ENCODE results near the gene SCUBE1. TPM values are rescaled to one million over a fixed set of nuclear protein-coding genes. Genes with fewer than 3 reads are reported as not detected.

Gene SCUBE1
- total and polyA plus RNA-seq, 7 experiments from 2014 or later, result 0.11 to 0.27 (median 0.19) TPM; not detected in 4

DNA sequence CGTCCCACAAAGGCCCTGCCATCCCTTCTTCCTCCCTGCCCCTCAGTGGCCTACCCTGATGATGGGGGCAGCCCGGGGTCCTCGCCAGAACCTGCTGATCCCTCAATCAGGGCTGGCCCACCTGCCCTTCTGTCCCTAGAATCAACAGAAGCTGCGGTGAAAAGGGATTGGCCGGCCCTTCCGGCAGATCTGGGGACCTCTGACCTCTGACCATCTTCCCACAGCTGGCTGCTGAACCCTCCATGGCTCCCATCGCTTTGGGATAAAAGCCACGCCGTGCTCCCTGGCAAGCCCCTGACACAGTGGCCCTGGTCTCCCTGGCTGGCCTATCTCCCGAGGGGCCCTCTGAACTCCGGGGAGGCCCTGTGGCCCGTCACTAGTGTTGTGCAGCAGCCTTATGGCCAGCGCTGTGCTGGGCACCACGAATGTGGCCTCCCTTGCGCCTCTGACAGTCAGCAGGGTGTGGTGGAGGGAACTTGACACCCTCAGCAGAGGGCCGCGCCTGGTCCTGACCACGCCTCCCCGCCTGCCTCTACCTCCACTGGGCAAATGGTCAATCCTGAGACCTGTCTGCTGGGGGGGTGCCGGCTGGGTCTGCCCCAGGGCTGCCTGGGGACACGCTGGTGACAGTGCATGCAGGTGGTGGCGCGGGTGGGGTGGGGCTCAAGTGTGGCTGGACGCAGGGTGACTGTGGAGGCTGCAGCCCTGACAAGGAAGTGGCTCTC lies 98.2 kb downstream of the SCUBE1 start:
- POLR2A ChIA-PET, result no interaction called here
- no peaks in the 10 kb centered on the region for H3K27me3 ChIP-seq (ENCODE audit: control insufficient read depth in 2 of 2, insufficient read depth in 2 of 2, low read length in 2 of 2)
- H3K27me3 Mint-ChIP-seq, result no peaks in the 10 kb centered on the region
- H3K4me1 ChIP-seq (ENCODE audit: control insufficient read depth in 2 of 2, insufficient read depth in 2 of 2, low read length in 2 of 2), result no peaks in the 10 kb centered on the region
- H3K36me3 Mint-ChIP-seq, result no peaks in the 10 kb centered on the region
- no peaks in the 10 kb centered on the region for H3K4me1 Mint-ChIP-seq
- DNase-seq, result no peak
- no peak overlapping the region for H3K4me3 Mint-ChIP-seq
- no peak for ATAC-seq
- no peaks in the 10 kb centered on the region for H3K9me3 ChIP-seq (ENCODE audit: control insufficient read depth in 2 of 3, low read length in 3 of 3)
- no peak overlapping the region for H3K4me3 ChIP-seq (ENCODE audit: low read length)
- H3K9me3 Mint-ChIP-seq, result no peaks in the 10 kb centered on the region
- no peaks in the 10 kb centered on the region for H3K36me3 ChIP-seq (ENCODE audit: control insufficient read depth in 2 of 3, insufficient read depth in 3 of 3, low read length in 3 of 3)
- intact Hi-C loops (cut with micrococcal nuclease), result no loop called here
- H3K27ac ChIP-seq (ENCODE audit: low read depth, low read length), result no peak overlapping the region
- CTCF ChIA-PET, result no interaction called here
- H3K27ac Mint-ChIP-seq, result no peak overlapping the region

DNA sequence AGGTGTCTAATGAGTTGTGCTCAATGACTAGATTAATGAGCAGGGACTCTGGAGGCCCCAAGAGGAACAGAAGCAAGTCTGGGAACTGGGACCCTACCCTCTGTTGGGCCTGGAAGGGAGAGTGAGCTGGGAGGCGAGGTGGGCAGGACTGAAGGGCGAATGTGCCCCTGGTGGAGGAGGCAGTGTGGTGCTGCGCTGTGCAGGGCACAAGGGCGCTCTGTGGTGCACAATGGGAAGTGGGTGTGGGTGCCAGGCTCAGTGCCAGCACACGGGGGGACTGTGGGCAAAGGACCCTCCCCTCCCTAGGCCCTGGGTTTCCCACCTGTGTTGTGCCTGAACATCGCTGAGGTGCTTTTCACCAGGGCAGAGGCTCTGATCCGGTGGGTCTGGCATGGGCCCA lies 98.8 kb downstream of the SCUBE1 start:
- no peak overlapping the region for H3K4me3 ChIP-seq (ENCODE audit: low read length)
- Mint-ChIP-seq H3K9me3 (no peaks in the 10 kb centered on the region), H3K27me3 (peaks cover 0 to 3% (median 0%) of the 10 kb centered on the region in 5 donors), H3K36me3 (no peaks in the 10 kb centered on the region), H3K4me1 (no peaks in the 10 kb centered on the region), H3K4me3 (no peak overlapping the region), H3K27ac (no peak overlapping the region)
- DNase-seq, result no peak
- H3K36me3 ChIP-seq (ENCODE audit: control insufficient read depth in 2 of 3, insufficient read depth in 3 of 3, low read length in 3 of 3), result no peaks in the 10 kb centered on the region
- no peaks in the 10 kb centered on the region for H3K9me3 ChIP-seq (ENCODE audit: control insufficient read depth in 2 of 3, low read length in 3 of 3)
- H3K27ac ChIP-seq (ENCODE audit: low read depth, low read length), result no peak overlapping the region
- intact Hi-C loops (cut with micrococcal nuclease), result no loop called here
- no peak for ATAC-seq
- H3K4me1 ChIP-seq (ENCODE audit: control insufficient read depth in 2 of 2, insufficient read depth in 2 of 2, low read length in 2 of 2), result no peaks in the 10 kb centered on the region
- POLR2A ChIA-PET, result no interaction called here
- H3K27me3 ChIP-seq (ENCODE audit: control insufficient read depth in 2 of 2, insufficient read depth in 2 of 2, low read length in 2 of 2), result no peaks in the 10 kb centered on the region
- CTCF ChIA-PET, result no interaction called here

DNA sequence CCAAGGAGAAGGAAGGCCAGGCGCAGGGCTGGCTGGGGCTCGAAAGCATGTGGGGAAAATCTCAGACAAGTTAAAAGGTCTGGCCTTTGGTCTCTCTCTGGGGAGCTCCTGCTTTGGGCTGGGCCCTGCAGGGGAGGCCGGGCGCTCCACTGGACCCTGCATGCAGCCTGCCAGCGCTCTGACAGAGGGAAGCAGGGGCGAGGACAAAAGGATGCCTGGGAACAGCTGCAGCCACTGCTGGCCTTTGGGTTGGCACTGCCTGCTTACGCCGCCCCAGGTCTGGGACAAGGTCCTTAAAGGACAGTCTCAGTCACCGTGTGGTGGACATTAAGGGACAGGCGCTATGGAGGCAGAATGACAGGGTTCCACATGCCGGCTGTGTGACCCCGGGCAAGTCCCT lies 99.8 kb downstream of the SCUBE1 start:
- H3K36me3 ChIP-seq (ENCODE audit: control insufficient read depth in 2 of 3, insufficient read depth in 3 of 3, low read length in 3 of 3), result no peaks in the 10 kb centered on the region
- intact Hi-C loops (cut with micrococcal nuclease), result no loop called here
- Mint-ChIP-seq H3K4me1 (no peaks in the 10 kb centered on the region), H3K27ac (no peak overlapping the region), H3K4me3 (no peak overlapping the region), H3K36me3 (no peaks in the 10 kb centered on the region), H3K27me3 (peaks cover 0 to 4% (median 3%) of the 10 kb centered on the region in 5 donors), H3K9me3 (no peaks in the 10 kb centered on the region)
- no peak overlapping the region for H3K27ac ChIP-seq (ENCODE audit: low read depth, low read length)
- H3K4me3 ChIP-seq (ENCODE audit: low read length), result no peak overlapping the region
- CTCF ChIA-PET, result no interaction called here
- POLR2A ChIA-PET, result no interaction called here
- H3K4me1 ChIP-seq (ENCODE audit: control insufficient read depth in 2 of 2, insufficient read depth in 2 of 2, low read length in 2 of 2), result no peaks in the 10 kb centered on the region
- no peaks in the 10 kb centered on the region for H3K27me3 ChIP-seq (ENCODE audit: control insufficient read depth in 2 of 2, insufficient read depth in 2 of 2, low read length in 2 of 2)
- no peak for DNase-seq
- ATAC-seq, result no peak
- no peaks in the 10 kb centered on the region for H3K9me3 ChIP-seq (ENCODE audit: control insufficient read depth in 2 of 3, low read length in 3 of 3)

DNA sequence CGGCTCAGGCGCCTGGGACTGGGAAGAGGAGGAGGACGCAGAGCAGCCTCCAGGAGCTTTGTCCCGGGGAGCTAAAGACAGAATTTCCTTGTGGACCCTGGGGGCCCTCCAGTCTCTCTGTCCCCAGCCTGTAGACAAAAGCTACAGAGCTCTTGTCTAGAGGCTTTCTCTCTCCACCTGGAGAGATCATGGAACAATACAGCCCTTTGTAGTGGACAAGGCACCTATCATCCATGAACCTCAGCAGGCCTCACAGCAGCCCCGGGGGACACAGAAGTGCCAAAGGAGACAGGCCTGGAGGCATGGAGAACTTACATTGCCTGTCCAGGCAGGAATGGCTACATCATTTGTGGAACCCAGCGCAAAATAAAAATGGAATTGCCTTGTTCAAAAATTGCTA lies 100.5 kb downstream of the SCUBE1 start:
- ChIA-PET CTCF (interaction anchor here (0.6 kb wide), 1 partner anchor 147 kb away, joined by 3 read pairs; no protein-coding TSS in a partner anchor), POLR2A (no interaction called here)
- H3K27me3 ChIP-seq (ENCODE audit: control insufficient read depth in 2 of 2, insufficient read depth in 2 of 2, low read length in 2 of 2), result no peaks in the 10 kb centered on the region
- no peak overlapping the region for H3K27ac ChIP-seq (ENCODE audit: low read depth, low read length)
- H3K9me3 Mint-ChIP-seq, result no peaks in the 10 kb centered on the region
- H3K27me3 Mint-ChIP-seq, result peaks cover 0 to 4% (median 3%) of the 10 kb centered on the region in 5 donors
- H3K4me3 Mint-ChIP-seq, result no peak overlapping the region
- ATAC-seq (no peak), DNase-seq (no peak)
- H3K36me3 ChIP-seq (ENCODE audit: control insufficient read depth in 2 of 3, insufficient read depth in 3 of 3, low read length in 3 of 3), result no peaks in the 10 kb centered on the region
- intact Hi-C loops (cut with micrococcal nuclease), result no loop called here
- H3K27ac Mint-ChIP-seq, result no peak overlapping the region
- no peaks in the 10 kb centered on the region for H3K36me3 Mint-ChIP-seq
- no peaks in the 10 kb centered on the region for H3K4me1 Mint-ChIP-seq
- no peaks in the 10 kb centered on the region for H3K9me3 ChIP-seq (ENCODE audit: control insufficient read depth in 2 of 3, low read length in 3 of 3)
- H3K4me3 ChIP-seq (ENCODE audit: low read length), result no peak overlapping the region
- no peaks in the 10 kb centered on the region for H3K4me1 ChIP-seq (ENCODE audit: control insufficient read depth in 2 of 2, insufficient read depth in 2 of 2, low read length in 2 of 2)

DNA sequence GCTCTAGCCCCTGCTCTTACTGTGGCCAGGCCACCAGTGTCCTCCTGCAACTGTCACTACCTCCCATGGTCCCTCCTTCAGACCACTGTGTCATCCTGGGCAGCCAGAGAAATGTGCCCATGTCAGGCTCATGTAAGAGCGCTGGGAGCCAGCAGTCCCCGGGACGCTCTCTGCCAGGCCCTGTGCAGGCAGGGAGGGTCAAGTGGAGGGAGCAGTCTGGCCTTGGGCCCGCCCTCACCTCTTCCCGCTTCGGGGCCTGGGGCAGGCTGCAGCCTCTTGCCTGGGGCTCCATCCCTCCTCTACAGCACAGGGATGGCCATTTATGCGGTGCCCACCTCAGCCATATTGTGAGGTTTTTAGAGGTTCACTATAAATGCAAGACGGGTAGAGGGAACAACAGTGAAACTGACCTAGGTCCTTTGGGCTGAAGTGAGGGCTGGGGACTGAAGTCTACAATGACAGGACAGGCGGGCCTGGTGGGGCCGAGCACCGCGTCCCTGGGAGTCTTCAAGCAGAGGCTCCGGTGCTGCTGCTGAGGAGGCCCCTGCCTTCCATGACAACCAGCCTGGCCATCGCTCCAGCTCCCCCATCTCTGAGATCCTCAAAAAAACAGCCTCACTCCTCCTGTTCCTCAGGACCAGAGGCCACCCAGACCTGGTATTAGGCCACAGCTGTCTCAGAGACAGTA lies 101.3 kb downstream of the SCUBE1 start:
- Histone ChIP-seq H3K36me3 (ENCODE audit: control insufficient read depth in 2 of 3, insufficient read depth in 3 of 3, low read length in 3 of 3) (no peaks in the 10 kb centered on the region), H3K4me1 (ENCODE audit: control insufficient read depth in 2 of 2, insufficient read depth in 2 of 2, low read length in 2 of 2) (no peaks in the 10 kb centered on the region), H3K27ac (ENCODE audit: low read depth, low read length) (no peak overlapping the region), H3K9me3 (ENCODE audit: control insufficient read depth in 2 of 3, low read length in 3 of 3) (no peaks in the 10 kb centered on the region), H3K27me3 (ENCODE audit: control insufficient read depth in 2 of 2, insufficient read depth in 2 of 2, low read length in 2 of 2) (no peaks in the 10 kb centered on the region), H3K4me3 (ENCODE audit: low read length) (no peak overlapping the region)
- Mint-ChIP-seq H3K4me3 (no peak overlapping the region), H3K27ac (no peak overlapping the region), H3K4me1 (no peaks in the 10 kb centered on the region), H3K27me3 (peaks cover 0 to 4% (median 3%) of the 10 kb centered on the region in 5 donors), H3K36me3 (no peaks in the 10 kb centered on the region), H3K9me3 (no peaks in the 10 kb centered on the region)
- CTCF ChIA-PET, result no interaction called here
- DNase-seq, result no peak
- POLR2A ChIA-PET, result no interaction called here
- intact Hi-C loops (cut with micrococcal nuclease), result no loop called here
- no peak for ATAC-seq

DNA sequence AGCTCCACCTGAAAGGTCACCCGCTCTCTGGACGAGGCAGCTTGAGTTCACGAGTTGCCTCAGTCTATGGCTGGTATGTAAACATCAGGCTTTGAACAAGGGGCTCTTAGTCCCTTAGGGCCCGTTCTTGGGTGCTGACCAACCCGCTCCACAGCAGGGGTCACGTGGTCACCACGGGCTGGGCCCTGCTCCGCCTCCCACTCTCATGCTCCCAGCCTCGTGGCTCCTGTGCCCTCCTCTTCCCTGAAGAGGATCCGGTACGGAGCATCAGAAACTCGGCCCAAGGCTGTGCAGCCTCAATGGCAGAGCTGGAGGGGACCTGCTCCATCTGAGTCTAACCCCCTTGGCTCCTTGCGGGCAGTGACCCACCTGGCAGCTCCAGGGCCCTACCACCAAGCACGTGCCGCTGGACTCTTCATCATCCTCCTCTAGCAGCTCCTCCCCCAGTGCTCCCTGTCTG lies 102.0 kb downstream of the SCUBE1 start:
- ATAC-seq, result no peak
- Mint-ChIP-seq H3K4me1 (no peaks in the 10 kb centered on the region), H3K27ac (no peak overlapping the region), H3K9me3 (no peaks in the 10 kb centered on the region), H3K27me3 (peaks cover 0 to 4% (median 3%) of the 10 kb centered on the region in 5 donors), H3K36me3 (no peaks in the 10 kb centered on the region), H3K4me3 (no peak overlapping the region)
- H3K27ac ChIP-seq (ENCODE audit: low read depth, low read length), result no peak overlapping the region
- ChIA-PET CTCF (no interaction called here), POLR2A (no interaction called here)
- H3K36me3 ChIP-seq (ENCODE audit: control insufficient read depth in 2 of 3, insufficient read depth in 3 of 3, low read length in 3 of 3), result no peaks in the 10 kb centered on the region
- no peaks in the 10 kb centered on the region for H3K9me3 ChIP-seq (ENCODE audit: control insufficient read depth in 2 of 3, low read length in 3 of 3)
- no peaks in the 10 kb centered on the region for H3K4me1 ChIP-seq (ENCODE audit: control insufficient read depth in 2 of 2, insufficient read depth in 2 of 2, low read length in 2 of 2)
- DNase-seq, result no peak
- H3K27me3 ChIP-seq (ENCODE audit: control insufficient read depth in 2 of 2, insufficient read depth in 2 of 2, low read length in 2 of 2), result no peaks in the 10 kb centered on the region
- intact Hi-C loops (cut with micrococcal nuclease), result no loop called here
- no peak overlapping the region for H3K4me3 ChIP-seq (ENCODE audit: low read length)

DNA sequence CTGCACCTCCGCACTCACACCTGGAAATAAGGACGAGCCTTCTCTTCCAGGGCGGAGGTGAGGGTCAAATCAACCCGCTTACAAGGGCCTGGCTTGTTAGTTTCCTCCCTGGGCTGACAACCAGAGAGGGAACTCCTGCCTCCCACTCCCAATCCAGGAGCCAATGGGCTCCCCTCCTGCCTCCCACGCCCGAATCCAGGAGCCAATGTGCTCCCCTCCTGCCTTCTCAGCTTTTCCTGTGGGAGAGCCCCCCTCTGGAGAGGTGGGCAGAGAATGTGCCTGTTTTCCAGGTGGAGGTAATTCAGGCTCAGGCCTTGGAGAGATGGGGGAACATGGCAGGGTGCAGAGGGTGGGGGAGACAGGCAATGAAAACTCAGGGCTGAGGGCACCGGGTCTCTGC lies 102.6 kb downstream of the SCUBE1 start:
- H3K4me1 ChIP-seq (ENCODE audit: control insufficient read depth in 2 of 2, insufficient read depth in 2 of 2, low read length in 2 of 2), result no peaks in the 10 kb centered on the region
- H3K36me3 Mint-ChIP-seq, result no peaks in the 10 kb centered on the region
- no peaks in the 10 kb centered on the region for H3K4me1 Mint-ChIP-seq
- CTCF ChIA-PET, result no interaction called here
- no peak for DNase-seq
- no peak overlapping the region for H3K27ac Mint-ChIP-seq
- no peaks in the 10 kb centered on the region for H3K9me3 Mint-ChIP-seq
- H3K27me3 ChIP-seq (ENCODE audit: control insufficient read depth in 2 of 2, insufficient read depth in 2 of 2, low read length in 2 of 2), result no peaks in the 10 kb centered on the region
- no peaks in the 10 kb centered on the region for H3K9me3 ChIP-seq (ENCODE audit: control insufficient read depth in 2 of 3, low read length in 3 of 3)
- POLR2A ChIA-PET, result no interaction called here
- no peak overlapping the region for H3K27ac ChIP-seq (ENCODE audit: low read depth, low read length)
- H3K36me3 ChIP-seq (ENCODE audit: control insufficient read depth in 2 of 3, insufficient read depth in 3 of 3, low read length in 3 of 3), result no peaks in the 10 kb centered on the region
- no peak for ATAC-seq
- intact Hi-C loops (cut with micrococcal nuclease), result no loop called here
- no peak overlapping the region for H3K4me3 Mint-ChIP-seq
- H3K27me3 Mint-ChIP-seq, result peaks cover 0 to 4% (median 3%) of the 10 kb centered on the region in 5 donors
- H3K4me3 ChIP-seq (ENCODE audit: low read length), result no peak overlapping the region

Data from naive thymus-derived CD4-positive, alpha-beta T cell (primary cell).